ENCODE data around the gene DSC1. TPM values are rescaled to one million over a fixed set of nuclear protein-coding genes. Genes with fewer than 3 reads are reported as not detected.
"Not testable (repeated sequence)": the region's sequence is repeated elsewhere in the genome, so short reads cannot be mapped to it uniquely, and the experiment has no call there.

Gene DSC1
- total RNA-seq, 1 experiment from 2014 or later = not detected

- no peak overlapping the region for H3K27ac ChIP-seq
- H3K4me1 ChIP-seq (replicated peaks) = no peaks in the 10 kb centered on the region
- no peak for DNase-seq (ENCODE audit: low read depth in 1 of 2, low spot score in 2 of 2)
- H3K27me3 ChIP-seq (replicated peaks) = no peaks in the 10 kb centered on the region
- no peaks in the 10 kb centered on the region for H3K36me3 ChIP-seq
- H3K9me3 ChIP-seq (replicated peaks) = no peaks in the 10 kb centered on the region
- H3K4me3 ChIP-seq = no peak overlapping the region
Observed at GRCh38 chr18:31197676-31198075, 35.0 kb upstream of the DSC1 start.

DNA sequence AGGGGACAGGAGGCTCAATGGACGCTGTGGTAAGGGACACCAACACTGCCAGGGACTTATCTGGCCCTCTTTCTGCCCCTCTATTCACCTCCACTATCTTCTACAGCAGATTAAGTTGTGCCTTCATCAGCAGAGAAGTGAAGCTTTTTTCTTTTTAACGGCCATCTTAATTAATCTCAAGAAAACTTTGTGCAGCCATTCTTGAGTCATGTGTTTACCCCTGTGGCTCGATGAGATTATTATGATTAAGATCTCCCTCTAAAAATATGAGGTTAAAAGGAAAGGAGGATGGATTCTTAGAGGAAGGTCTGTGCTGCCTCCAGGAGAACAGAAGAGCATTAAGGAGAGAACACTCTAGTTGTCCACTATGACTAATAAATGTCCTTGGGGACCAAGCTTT is 32.4 kb upstream of the DSC1 start:
- Histone ChIP-seq H3K4me1 (replicated peaks) (no peaks in the 10 kb centered on the region), H3K9me3 (replicated peaks) (no peaks in the 10 kb centered on the region), H3K27ac (no peak overlapping the region), H3K4me3 (no peak overlapping the region), H3K36me3 (no peaks in the 10 kb centered on the region), H3K27me3 (replicated peaks) (peaks cover 4% of the 10 kb centered on the region; the same call in 1 of the 2 replicates)
- no peak for DNase-seq (ENCODE audit: low read depth in 1 of 2, low spot score in 2 of 2)

DNA sequence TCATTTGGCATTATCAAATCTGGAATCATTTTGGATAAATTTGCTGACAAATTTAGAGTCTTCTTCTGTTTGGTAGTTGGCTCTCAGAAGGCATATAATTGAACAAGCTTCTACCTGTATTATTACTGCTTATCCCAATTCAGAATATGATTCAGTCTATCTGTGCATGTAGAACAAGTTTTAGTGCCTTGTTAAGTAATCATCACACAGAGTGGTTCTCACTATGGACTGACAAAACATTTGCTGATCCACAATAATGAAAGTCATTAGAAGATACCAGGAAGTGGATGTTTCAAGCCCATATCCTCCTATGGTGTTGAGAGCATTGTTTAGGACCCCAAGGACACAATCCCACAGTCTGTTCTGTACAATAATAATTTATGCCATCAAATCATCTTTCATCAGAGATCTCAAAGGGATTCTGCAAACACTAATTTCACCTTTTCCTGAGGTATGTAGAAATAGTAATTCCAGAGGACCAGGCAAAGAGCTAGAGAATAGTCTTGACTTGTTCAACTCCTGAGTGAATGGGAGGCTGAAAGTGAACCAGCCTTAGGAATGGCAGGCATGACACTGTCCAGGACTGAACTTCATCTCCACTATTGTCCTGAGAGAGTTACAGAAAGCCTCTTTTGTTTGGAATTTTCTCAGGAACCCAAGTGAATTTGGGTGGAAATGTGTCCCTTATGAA is 29.6 kb upstream of the DSC1 start:
- no peaks in the 10 kb centered on the region for H3K4me1 ChIP-seq (replicated peaks)

DNA sequence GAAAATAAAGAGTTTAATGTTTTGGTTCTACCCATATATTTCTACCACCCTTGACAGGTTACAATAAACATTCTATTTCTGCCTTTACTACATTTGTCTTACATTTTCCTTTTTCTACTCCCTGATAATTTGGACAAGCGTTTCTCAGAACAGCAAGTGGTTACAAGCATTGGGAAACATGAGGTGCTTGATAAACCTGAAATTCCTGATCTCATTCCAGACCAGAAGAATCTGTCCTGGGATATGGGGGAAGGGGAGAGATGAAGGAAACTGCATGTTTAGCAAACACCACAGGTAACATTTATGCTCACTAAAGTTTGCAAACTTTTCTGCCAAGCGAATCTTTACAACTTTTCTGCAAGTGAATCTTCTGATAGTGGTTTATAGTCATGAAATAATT is 28.3 kb upstream of the DSC1 start:
- H3K36me3 ChIP-seq = no peaks in the 10 kb centered on the region
- no peak overlapping the region for H3K27ac ChIP-seq
- no peak overlapping the region for H3K4me3 ChIP-seq
- no peaks in the 10 kb centered on the region for H3K9me3 ChIP-seq (replicated peaks)
- peaks cover 4% of the 10 kb centered on the region; the same call in 1 of the 2 replicates for H3K27me3 ChIP-seq (replicated peaks)
- no peaks in the 10 kb centered on the region for H3K4me1 ChIP-seq (replicated peaks)
- no peak for DNase-seq (ENCODE audit: low read depth in 1 of 2, low spot score in 2 of 2)

More for the DNA sequence above, 29.6 kb upstream of the DSC1 start:
- Histone ChIP-seq H3K27ac (no peak overlapping the region), H3K4me3 (no peak overlapping the region), H3K36me3 (no peaks in the 10 kb centered on the region), H3K9me3 (replicated peaks) (no peaks in the 10 kb centered on the region), H3K27me3 (replicated peaks) (peaks cover 4% of the 10 kb centered on the region; the same call in 1 of the 2 replicates)
- no peak for DNase-seq (ENCODE audit: low read depth in 1 of 2, low spot score in 2 of 2)

GRCh38 chr18:31189757-31190156 is 27.1 kb upstream of the DSC1 start:
- DNase-seq (ENCODE audit: low read depth in 1 of 2, low spot score in 2 of 2) = no peak
- H3K36me3 ChIP-seq = no peaks in the 10 kb centered on the region
- peaks cover 4% of the 10 kb centered on the region; the same call in 1 of the 2 replicates for H3K27me3 ChIP-seq (replicated peaks)
- H3K4me1 ChIP-seq (replicated peaks) = no peaks in the 10 kb centered on the region
- no peak overlapping the region for H3K27ac ChIP-seq
- no peak overlapping the region for H3K4me3 ChIP-seq
- H3K9me3 ChIP-seq (replicated peaks) = no peaks in the 10 kb centered on the region

- H3K9me3 ChIP-seq (replicated peaks) = no peaks in the 10 kb centered on the region; the same call in 1 of the 2 replicates
- DNase-seq (ENCODE audit: low read depth in 1 of 2, low spot score in 2 of 2) = no peak
Observed at GRCh38 chr18:31185186-31185950, 22.7 kb upstream of the DSC1 start.

DNA sequence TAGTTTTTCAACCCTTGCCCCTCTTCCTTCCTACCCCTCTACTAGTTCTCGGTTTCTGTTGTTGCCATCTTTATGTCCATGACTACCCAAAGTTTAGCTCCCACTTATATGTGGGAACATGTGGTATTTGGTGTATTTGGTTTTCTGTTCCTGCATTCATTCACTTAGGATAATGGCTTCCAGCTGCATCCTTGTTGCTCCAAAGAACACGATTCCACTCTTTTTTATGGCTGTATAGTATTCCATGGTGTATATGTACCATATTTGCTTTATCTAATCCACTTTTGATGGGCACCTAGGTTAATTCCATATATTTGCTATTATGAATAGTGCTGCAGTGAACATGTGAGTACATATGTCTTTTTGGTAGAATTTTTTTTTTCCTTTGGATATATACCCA is 20.6 kb upstream of the DSC1 start:
- Histone ChIP-seq H3K4me3 (no peak overlapping the region), H3K36me3 (no peaks in the 10 kb centered on the region), H3K9me3 (replicated peaks) (no peaks in the 10 kb centered on the region; the same call in 1 of the 2 replicates), H3K27ac (no peak overlapping the region), H3K27me3 (replicated peaks) (no peaks in the 10 kb centered on the region), H3K4me1 (replicated peaks) (no peaks in the 10 kb centered on the region)
- DNase-seq (ENCODE audit: low read depth in 1 of 2, low spot score in 2 of 2) = no peak

More at GRCh38 chr18:31185186-31185950, 22.7 kb upstream of the DSC1 start:
- no peak overlapping the region for H3K4me3 ChIP-seq
- H3K27me3 ChIP-seq (replicated peaks) = no peaks in the 10 kb centered on the region
- H3K4me1 ChIP-seq (replicated peaks) = no peaks in the 10 kb centered on the region
- H3K27ac ChIP-seq = no peak overlapping the region
- H3K36me3 ChIP-seq = no peaks in the 10 kb centered on the region

GRCh38 chr18:31177369-31177768 is 14.7 kb upstream of the DSC1 start:
- H3K4me1 ChIP-seq (replicated peaks); H3K27me3 ChIP-seq (replicated peaks); DNase-seq (ENCODE audit: low read depth in 1 of 2, low spot score in 2 of 2); H3K27ac ChIP-seq; H3K9me3 ChIP-seq (replicated peaks); H3K36me3 ChIP-seq; H3K4me3 ChIP-seq: not testable (repeated sequence)

GRCh38 chr18:31176531-31176930 is 13.9 kb upstream of the DSC1 start:
- H3K36me3 ChIP-seq = no peaks in the 10 kb centered on the region
- no peaks in the 10 kb centered on the region for H3K27me3 ChIP-seq (replicated peaks)
- no peak overlapping the region for H3K27ac ChIP-seq
- no peaks in the 10 kb centered on the region for H3K4me1 ChIP-seq (replicated peaks)
- H3K9me3 ChIP-seq (replicated peaks) = no peaks in the 10 kb centered on the region; the same call in 1 of the 2 replicates
- no peak overlapping the region for H3K4me3 ChIP-seq
- no peak for DNase-seq (ENCODE audit: low read depth in 1 of 2, low spot score in 2 of 2)

- Histone ChIP-seq H3K36me3 (no peaks in the 10 kb centered on the region), H3K27ac (no peak overlapping the region), H3K9me3 (replicated peaks) (no peaks in the 10 kb centered on the region; the same call in 1 of the 2 replicates), H3K27me3 (replicated peaks) (peaks cover 3% of the 10 kb centered on the region; the same call in 1 of the 2 replicates), H3K4me3 (no peak overlapping the region), H3K4me1 (replicated peaks) (no peaks in the 10 kb centered on the region)
- DNase-seq (ENCODE audit: low read depth in 1 of 2, low spot score in 2 of 2) = no peak
Observed at GRCh38 chr18:31171144-31171839, 8.6 kb upstream of the DSC1 start.

GRCh38 chr18:31170335-31170734 is 7.7 kb upstream of the DSC1 start:
- Histone ChIP-seq H3K27me3 (replicated peaks) (peaks cover 3% of the 10 kb centered on the region; the same call in 1 of the 2 replicates), H3K4me3 (no peak overlapping the region), H3K4me1 (replicated peaks) (no peaks in the 10 kb centered on the region), H3K27ac (no peak overlapping the region), H3K36me3 (no peaks in the 10 kb centered on the region), H3K9me3 (replicated peaks) (no peaks in the 10 kb centered on the region)
- DNase-seq (ENCODE audit: low read depth in 1 of 2, low spot score in 2 of 2) = no peak

DNA sequence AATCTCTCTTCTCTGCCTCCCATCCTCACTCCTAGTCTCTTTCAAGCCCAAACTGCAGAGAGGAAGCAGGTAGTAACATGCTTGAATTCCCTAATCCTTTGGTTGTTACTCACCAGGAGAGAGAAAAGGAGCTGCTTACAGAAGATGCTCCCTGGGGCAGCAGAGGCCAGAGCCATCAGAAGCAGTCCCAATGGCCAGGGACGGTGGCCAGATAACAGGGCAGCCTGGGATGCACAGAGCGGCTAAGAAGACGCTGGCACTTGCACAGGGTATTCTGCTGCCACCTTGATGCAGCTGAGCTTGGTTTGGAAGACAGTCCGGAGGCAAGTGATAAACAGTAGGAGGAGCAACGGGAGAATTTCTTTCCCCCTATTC is 250 bp downstream of the DSC1 start:
- H3K4me3 ChIP-seq = no peak overlapping the region
- no peaks in the 10 kb centered on the region for H3K36me3 ChIP-seq
- H3K27me3 ChIP-seq (replicated peaks) = no peaks in the 10 kb centered on the region; the same call in 1 of the 2 replicates
- DNase-seq (ENCODE audit: low read depth in 1 of 2, low spot score in 2 of 2) = no peak
- H3K4me1 ChIP-seq (replicated peaks) = no peaks in the 10 kb centered on the region
- H3K9me3 ChIP-seq (replicated peaks) = no peaks in the 10 kb centered on the region
- no peak overlapping the region for H3K27ac ChIP-seq

DNA sequence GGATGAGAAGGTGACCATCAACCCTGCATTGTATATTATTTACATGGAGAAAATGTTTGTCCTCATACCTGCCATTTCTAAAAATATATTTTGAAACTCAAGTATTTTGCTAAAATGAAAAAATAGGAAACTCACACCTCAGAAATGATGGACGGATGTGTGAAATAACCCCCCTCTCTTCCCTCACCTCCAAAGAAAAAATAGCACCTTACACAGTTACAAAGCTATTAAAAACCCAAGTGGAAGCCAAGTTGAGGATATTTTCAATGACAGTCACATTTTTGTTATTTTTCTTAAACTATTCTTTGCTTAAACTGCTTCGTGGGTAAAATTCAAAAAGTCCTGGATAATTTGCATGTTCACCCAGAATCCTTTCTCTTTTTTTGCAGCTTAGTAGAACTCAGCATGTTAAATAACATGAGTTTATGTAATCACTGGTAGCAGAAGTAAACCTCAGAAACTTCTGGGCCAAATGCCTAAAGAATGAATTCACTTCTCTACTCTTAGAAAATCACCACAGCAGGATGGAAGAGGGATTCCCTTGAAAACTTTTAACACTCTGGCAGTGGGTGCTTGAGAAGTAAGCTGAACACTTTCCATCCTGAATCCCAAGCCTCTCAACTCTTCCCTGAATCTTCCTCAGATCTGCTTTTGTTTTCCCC is 768 bp downstream of the DSC1 start:
- H3K4me1 ChIP-seq (replicated peaks) = no peaks in the 10 kb centered on the region
- H3K27me3 ChIP-seq (replicated peaks) = no peaks in the 10 kb centered on the region; the same call in 1 of the 2 replicates
- no peak for DNase-seq (ENCODE audit: low read depth in 1 of 2, low spot score in 2 of 2)
- H3K4me3 ChIP-seq = no peak overlapping the region
- H3K36me3 ChIP-seq = no peaks in the 10 kb centered on the region
- H3K9me3 ChIP-seq (replicated peaks) = no peaks in the 10 kb centered on the region
- H3K27ac ChIP-seq = no peak overlapping the region
